ENCODE results near the gene ELFN1.

Gene ELFN1

GRCh38 chr7:1697499-1698125, 27.5 kb downstream of the ELFN1 start:
- Histone ChIP-seq H3K36me3 (ENCODE audit: insufficient read depth, low read length) (peaks cover 14% of the 10 kb centered on the region; the same call in 1 of the 2 replicates), H3K4me2 (ENCODE audit: insufficient read depth, low read length) (no peak overlapping the region), H3K27ac (ENCODE audit: low read length) (no peak overlapping the region), H3K79me2 (ENCODE audit: insufficient read depth, low read length) (no peaks in the 10 kb centered on the region), H3K9me3 (ENCODE audit: insufficient read depth, low read length, severe bottlenecking) (peaks cover 7% of the 10 kb centered on the region), H3K4me3 (ENCODE audit: low read depth in 1 of 2, low read length in 2 of 2) (no peak overlapping the region), H3K9ac (ENCODE audit: low read depth, low read length) (no peak overlapping the region), H2AFZ (ENCODE audit: low read depth, low read length) (no peak overlapping the region), H3K27me3 (ENCODE audit: insufficient read depth, low read length, poor library complexity) (no peaks in the 10 kb centered on the region), H4K20me1 (ENCODE audit: insufficient read depth, low read length) (peaks cover 24% of the 10 kb centered on the region; the same call in 1 of the 2 replicates), H3K4me1 (ENCODE audit: insufficient read depth, low read length) (no peaks in the 10 kb centered on the region)
- no peak for TF ChIP-seq EZH2 (IDR thresholded peaks at IDR 0.05; ENCODE audit: borderline replicate concordance, low read depth, low read length, severe bottlenecking)
- TF ChIP-seq CTCF (IDR thresholded peaks at IDR 0.05; ENCODE audit: borderline replicate concordance, extremely low read depth, low read length, poor library complexity, severe bottlenecking), result no peak
- no peak for DNase-seq
- no peak for ATAC-seq (ENCODE audit: insufficient read depth, low read depth)

GRCh38 chr7:1698201-1698600, 28.1 kb downstream of the ELFN1 start:
- DNase-seq, result no peak
- TF ChIP-seq CTCF (IDR thresholded peaks at IDR 0.05; ENCODE audit: borderline replicate concordance, extremely low read depth, low read length, poor library complexity, severe bottlenecking) (no peak), EZH2 (IDR thresholded peaks at IDR 0.05; ENCODE audit: borderline replicate concordance, low read depth, low read length, severe bottlenecking) (no peak)
- peaks cover 19% of the 10 kb centered on the region; the same call in 1 of the 2 replicates for H4K20me1 ChIP-seq (ENCODE audit: insufficient read depth, low read length)
- H3K36me3 ChIP-seq (ENCODE audit: insufficient read depth, low read length), result peaks cover 12% of the 10 kb centered on the region; the same call in 1 of the 2 replicates
- no peaks in the 10 kb centered on the region for H3K27me3 ChIP-seq (ENCODE audit: insufficient read depth, low read length, poor library complexity)
- H3K79me2 ChIP-seq (ENCODE audit: insufficient read depth, low read length), result no peaks in the 10 kb centered on the region
- no peak for ATAC-seq (ENCODE audit: insufficient read depth, low read depth)
- no peak overlapping the region for H3K4me2 ChIP-seq (ENCODE audit: insufficient read depth, low read length)
- no peak overlapping the region for H3K27ac ChIP-seq (ENCODE audit: low read length)
- no peaks in the 10 kb centered on the region for H3K4me1 ChIP-seq (ENCODE audit: insufficient read depth, low read length)
- no peak overlapping the region for H3K9ac ChIP-seq (ENCODE audit: low read depth, low read length)
- no peak overlapping the region for H3K4me3 ChIP-seq (ENCODE audit: low read depth in 1 of 2, low read length in 2 of 2)
- no peak overlapping the region for H2AFZ ChIP-seq (ENCODE audit: low read depth, low read length)
- H3K9me3 ChIP-seq (ENCODE audit: insufficient read depth, low read length, severe bottlenecking), result peaks cover 9% of the 10 kb centered on the region

- H2AFZ ChIP-seq (ENCODE audit: low read depth, low read length), result no peak overlapping the region
- H4K20me1 ChIP-seq (ENCODE audit: insufficient read depth, low read length), result peaks cover 13% of the 10 kb centered on the region; the same call in 1 of the 2 replicates
- peaks cover 9% of the 10 kb centered on the region for H3K9me3 ChIP-seq (ENCODE audit: insufficient read depth, low read length, severe bottlenecking)
- no peak overlapping the region for H3K27ac ChIP-seq (ENCODE audit: low read length)
- ATAC-seq (ENCODE audit: insufficient read depth, low read depth), result no peak
- H3K4me3 ChIP-seq (ENCODE audit: low read depth in 1 of 2, low read length in 2 of 2), result no peak overlapping the region
- H3K4me1 ChIP-seq (ENCODE audit: insufficient read depth, low read length), result no peaks in the 10 kb centered on the region
- H3K9ac ChIP-seq (ENCODE audit: low read depth, low read length), result no peak overlapping the region
- TF ChIP-seq CTCF (IDR thresholded peaks at IDR 0.05; ENCODE audit: borderline replicate concordance, extremely low read depth, low read length, poor library complexity, severe bottlenecking), result no peak
- TF ChIP-seq EZH2 (IDR thresholded peaks at IDR 0.05; ENCODE audit: borderline replicate concordance, low read depth, low read length, severe bottlenecking), result no peak
- no peaks in the 10 kb centered on the region for H3K79me2 ChIP-seq (ENCODE audit: insufficient read depth, low read length)
- no peaks in the 10 kb centered on the region for H3K27me3 ChIP-seq (ENCODE audit: insufficient read depth, low read length, poor library complexity)
- no peak for DNase-seq
- H3K4me2 ChIP-seq (ENCODE audit: insufficient read depth, low read length), result no peak overlapping the region
- peaks cover 8% of the 10 kb centered on the region; the same call in 1 of the 2 replicates for H3K36me3 ChIP-seq (ENCODE audit: insufficient read depth, low read length)
These were observed 28.9 kb downstream of the ELFN1 start for GRCh38 chr7:1698951-1699350.

Measured in DND-41 (cell line).